HT-29 (cell line): ENCODE results near the gene CLIP2. TPM values are rescaled to one million over a fixed set of nuclear protein-coding genes. Genes with fewer than 3 reads are reported as not detected.
"Not testable (repeated sequence)": the region's sequence is repeated elsewhere in the genome, so short reads cannot be mapped to it uniquely, and the experiment has no call there.

Experiments
- DNase-seq: peaks from one replicate; pipeline ENCODE4 v3.0.0-alpha.2; 2015; ENCODE audit warnings: low spot score
- total RNA-seq: library from RNA; depleted of rRNA; stranded (reverse); fragments of >200 nt; shearing (Covaris generic); gene quantifications from 2 replicates; pipeline ENCODE4 v1.2.3, GENCODE V29; 2014

Gene CLIP2
- total RNA-seq, 1 experiment from 2014 or later = 13.5 TPM

GRCh38 chr7:74371381-74372341, 82.5 kb downstream of the CLIP2 start:
- DNase-seq = peak; percentile 78

- no peak for DNase-seq
These were observed 83.4 kb downstream of the CLIP2 start for GRCh38 chr7:74372511-74373111.

- no peak for DNase-seq
These were observed 84.3 kb downstream of the CLIP2 start for GRCh38 chr7:74373536-74373935.

GRCh38 chr7:74375726-74376220, 86.6 kb downstream of the CLIP2 start:
- no peak for DNase-seq

- DNase-seq = no peak
These were observed 87.2 kb downstream of the CLIP2 start for GRCh38 chr7:74376256-74377036.

GRCh38 chr7:74379938-74380337, 90.7 kb downstream of the CLIP2 start:
- DNase-seq = no peak

GRCh38 chr7:74380720-74381119, 91.5 kb downstream of the CLIP2 start:
- no peak for DNase-seq

- not testable (repeated sequence) for DNase-seq
These were observed 94.9 kb downstream of the CLIP2 start for GRCh38 chr7:74384086-74384485.

- not testable (repeated sequence) for DNase-seq
These were observed 95.6 kb downstream of the CLIP2 start for GRCh38 chr7:74384854-74385253.

- no peak for DNase-seq
These were observed 98.4 kb downstream of the CLIP2 start for GRCh38 chr7:74387606-74388005.

GRCh38 chr7:74388880-74389415, 99.7 kb downstream of the CLIP2 start:
- no peak for DNase-seq

- peak; percentile 76 for DNase-seq
These were observed 104.5 kb downstream of the CLIP2 start for GRCh38 chr7:74393722-74394121.

- DNase-seq = peak; percentile 68
These were observed 105.4 kb downstream of the CLIP2 start for GRCh38 chr7:74394601-74395000.

GRCh38 chr7:74395745-74396311, 106.6 kb downstream of the CLIP2 start:
- DNase-seq = no peak

- no peak for DNase-seq
These were observed 107.8 kb downstream of the CLIP2 start for GRCh38 chr7:74396993-74397392.

- DNase-seq = no peak
These were observed 109.2 kb downstream of the CLIP2 start for GRCh38 chr7:74398426-74398825.

GRCh38 chr7:74399006-74399405, 109.8 kb downstream of the CLIP2 start:
- DNase-seq = no peak

- DNase-seq = no peak
These were observed 111.4 kb downstream of the CLIP2 start for GRCh38 chr7:74400420-74401136.

GRCh38 chr7:74401137-74401859, 112.1 kb downstream of the CLIP2 start:
- peak; percentile 96 for DNase-seq

GRCh38 chr7:74402668-74403067, 113.5 kb downstream of the CLIP2 start:
- DNase-seq = not testable (repeated sequence)
